GM21515 (cell line): ENCODE data around the gene SND1.
"Not testable (repeated sequence)": the region's sequence is repeated elsewhere in the genome, so short reads cannot be mapped to it uniquely, and the experiment has no call there.

Experiments used
- ATAC-seq: cut with Tn5 transposase; IDR thresholded peaks from one replicate; pipeline ENCODE4 v1.9.1; 2021; ENCODE audit not compliant: unreplicated experiment

SND1 gene

DNA sequence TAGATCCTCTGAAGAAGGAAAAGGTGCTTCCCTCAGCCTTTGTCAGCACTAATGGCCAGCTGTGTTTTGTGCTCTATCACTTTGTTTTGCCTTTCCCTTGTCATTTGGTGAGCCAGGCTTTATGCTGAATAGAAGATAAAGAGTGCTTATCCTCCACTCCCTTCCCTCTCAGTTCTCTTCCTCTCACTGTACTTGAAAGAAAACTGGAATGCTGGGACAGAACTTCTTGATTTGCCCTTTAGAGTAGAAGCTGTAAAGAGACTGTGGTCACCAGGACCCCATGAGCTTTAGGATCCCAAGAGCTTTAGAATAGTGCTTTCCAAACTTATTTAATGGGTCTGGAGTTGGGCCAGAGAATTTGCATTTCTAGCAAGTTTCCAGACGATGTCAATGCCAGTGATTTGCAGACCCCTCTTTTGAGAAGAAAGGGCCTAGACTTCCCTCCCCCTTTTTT is 297.8 kb downstream of the SND1 start:
- ATAC-seq, result no peak

- ATAC-seq, result no peak
These were observed 298.4 kb downstream of the SND1 start for GRCh38 chr7:127950233-127950935.

DNA sequence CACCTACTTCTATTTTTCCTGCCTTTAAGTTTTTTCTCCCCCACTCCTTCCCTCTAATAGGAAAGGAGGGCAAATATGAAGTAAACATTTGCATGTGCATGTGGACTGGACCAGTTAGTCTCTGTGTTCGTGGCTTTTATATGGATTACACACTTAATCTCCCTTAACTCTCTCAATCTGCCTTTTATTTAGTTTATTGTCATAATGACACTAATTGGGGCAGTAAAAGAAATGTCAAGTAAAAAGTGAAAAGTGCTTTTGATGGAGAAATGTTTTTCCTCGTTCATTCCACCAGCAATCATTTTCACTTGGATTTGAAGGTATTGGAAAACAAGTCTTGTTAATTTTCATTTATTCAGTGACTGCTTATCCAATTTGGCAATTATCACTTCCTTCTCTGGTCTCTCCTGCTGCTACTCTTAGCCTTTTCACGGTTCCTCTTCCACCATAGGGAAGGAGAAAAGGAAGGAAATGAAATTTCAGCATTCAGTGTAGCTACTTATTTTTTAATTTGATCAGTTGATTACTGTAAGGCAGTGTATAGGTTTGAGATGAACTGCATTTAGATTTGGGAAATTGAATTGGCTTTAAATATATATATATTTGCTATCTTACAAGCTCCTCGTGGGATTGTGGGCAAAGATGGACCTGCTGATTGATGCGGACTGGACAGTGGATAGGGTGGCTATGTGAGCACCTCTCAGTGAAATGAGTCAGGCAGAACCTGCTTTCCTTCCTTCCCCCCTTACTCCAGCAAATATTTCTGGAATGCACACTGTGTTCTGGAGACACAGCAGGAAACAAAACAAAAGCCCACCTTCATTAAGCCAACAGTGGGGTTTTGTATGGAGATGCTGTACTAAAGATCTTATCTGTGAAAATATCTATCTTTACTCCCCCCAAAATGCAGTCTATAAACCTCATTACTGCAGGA is 301.7 kb downstream of the SND1 start:
- no peak for ATAC-seq

GRCh38 chr7:127954357-127954748 is 302.4 kb downstream of the SND1 start:
- ATAC-seq, result no peak

- ATAC-seq, result no peak
These were observed 303.1 kb downstream of the SND1 start for GRCh38 chr7:127955051-127955531.

- ATAC-seq, result no peak
These were observed 305.9 kb downstream of the SND1 start for GRCh38 chr7:127957886-127958285.

- ATAC-seq, result no peak
These were observed 307.8 kb downstream of the SND1 start for GRCh38 chr7:127959770-127960169.

GRCh38 chr7:127961786-127962453 is 309.9 kb downstream of the SND1 start:
- no peak for ATAC-seq

DNA sequence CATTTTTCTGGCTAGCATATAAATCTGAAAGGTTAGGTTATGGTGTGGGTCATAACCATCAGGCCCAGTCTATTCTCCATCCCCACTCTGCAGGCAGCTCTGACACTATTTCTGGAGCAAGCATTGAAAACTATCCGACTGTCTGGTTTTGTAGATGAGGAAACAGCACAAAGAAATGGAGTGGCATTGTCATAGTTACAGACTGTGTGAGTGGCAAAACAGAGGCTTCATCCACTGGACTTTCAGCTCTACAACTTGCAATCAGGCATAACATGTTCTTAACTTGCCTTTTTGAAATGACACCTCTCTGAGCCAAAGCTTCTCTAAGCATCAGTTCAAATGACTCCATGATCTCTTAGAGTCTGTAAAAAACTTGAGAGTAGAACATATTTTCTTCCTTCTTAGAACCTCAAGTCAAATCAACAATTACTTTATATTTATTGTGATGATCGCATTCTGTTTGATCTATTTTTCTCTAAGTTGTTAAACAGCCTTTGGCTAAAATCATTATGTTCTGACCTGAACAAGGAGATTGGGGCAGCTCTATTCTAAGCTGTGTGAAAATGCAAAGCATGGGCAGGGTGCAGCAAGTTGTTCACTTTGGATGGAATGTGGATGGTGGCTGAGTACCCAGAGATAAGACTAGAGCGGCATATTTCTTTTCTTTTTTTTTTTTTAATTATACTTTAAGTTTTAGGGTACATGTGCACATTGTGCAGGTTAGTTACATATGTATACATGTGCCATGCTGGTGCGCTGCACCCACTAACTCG is 310.8 kb downstream of the SND1 start:
- no peak for ATAC-seq

- not testable (repeated sequence) for ATAC-seq
These were observed 311.9 kb downstream of the SND1 start for GRCh38 chr7:127963850-127964249.

GRCh38 chr7:127967281-127967680 is 315.3 kb downstream of the SND1 start:
- no peak for ATAC-seq

DNA sequence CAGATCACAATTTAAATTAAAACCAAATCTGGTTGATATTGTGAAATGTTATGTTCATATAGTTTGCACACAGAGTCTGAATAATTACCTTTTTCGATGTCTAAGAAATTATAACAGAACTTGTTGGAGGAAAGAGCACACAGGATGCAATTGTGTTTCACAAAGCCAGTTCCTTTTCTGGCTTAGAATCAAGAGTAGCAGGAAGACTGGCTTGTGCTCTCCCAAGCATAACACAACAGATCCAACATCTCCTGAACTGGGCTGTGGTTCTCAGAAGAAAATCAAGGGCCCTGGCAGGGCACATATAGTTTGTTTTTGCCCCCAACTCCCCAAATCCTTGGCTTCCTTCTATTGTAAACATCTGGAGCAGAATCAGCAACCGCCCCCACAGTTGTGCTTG is 316.6 kb downstream of the SND1 start:
- no peak for ATAC-seq

DNA sequence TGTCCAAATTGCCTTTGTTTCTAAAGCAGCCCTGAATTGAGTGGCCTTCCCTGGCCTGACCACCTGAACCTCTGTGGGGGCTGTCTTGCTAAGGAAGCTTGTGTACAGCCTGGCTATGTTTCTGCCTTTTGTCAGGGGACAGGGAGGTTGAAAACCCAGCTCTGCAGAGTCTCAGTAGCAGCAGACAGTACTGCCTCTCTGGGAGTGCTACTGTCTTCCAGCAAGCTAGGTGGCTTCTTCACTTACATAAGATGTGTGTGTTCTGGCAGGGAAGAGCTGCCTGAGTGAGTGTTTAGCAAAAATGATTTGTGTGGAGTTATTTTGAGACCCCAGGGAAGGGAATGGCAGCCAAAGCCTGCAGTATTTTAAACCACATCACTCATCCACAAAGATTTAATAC is 321.8 kb downstream of the SND1 start:
- ATAC-seq, result no peak

DNA sequence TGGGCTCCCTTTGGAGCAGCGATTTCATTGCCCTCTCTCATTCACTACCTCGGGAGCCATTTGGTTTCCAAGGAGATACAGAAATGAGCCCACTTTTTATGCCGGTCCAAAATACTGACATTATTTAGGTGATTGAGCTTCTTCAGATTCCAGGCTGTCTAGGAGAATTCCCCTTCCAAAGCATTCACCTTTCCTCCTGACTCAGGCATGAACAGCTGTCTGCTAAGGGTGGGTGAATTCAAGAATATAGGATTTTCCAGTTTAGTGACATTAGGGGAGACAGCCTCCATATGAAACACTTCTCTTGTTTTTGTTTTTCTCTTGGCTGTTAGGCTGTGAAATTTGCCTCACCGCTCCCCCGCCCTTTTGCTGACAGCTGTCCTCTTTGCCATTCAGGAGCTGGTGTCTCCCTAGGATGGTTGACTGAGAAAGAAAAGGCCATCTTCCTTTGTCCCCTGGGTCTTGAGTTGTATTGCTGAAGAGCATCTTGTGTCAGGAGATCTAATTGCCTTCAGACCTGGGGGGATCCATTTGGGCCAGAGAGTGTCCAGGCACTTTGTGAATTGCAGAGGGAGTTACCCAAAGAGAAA is 322.5 kb downstream of the SND1 start:
- ATAC-seq, result no peak

DNA sequence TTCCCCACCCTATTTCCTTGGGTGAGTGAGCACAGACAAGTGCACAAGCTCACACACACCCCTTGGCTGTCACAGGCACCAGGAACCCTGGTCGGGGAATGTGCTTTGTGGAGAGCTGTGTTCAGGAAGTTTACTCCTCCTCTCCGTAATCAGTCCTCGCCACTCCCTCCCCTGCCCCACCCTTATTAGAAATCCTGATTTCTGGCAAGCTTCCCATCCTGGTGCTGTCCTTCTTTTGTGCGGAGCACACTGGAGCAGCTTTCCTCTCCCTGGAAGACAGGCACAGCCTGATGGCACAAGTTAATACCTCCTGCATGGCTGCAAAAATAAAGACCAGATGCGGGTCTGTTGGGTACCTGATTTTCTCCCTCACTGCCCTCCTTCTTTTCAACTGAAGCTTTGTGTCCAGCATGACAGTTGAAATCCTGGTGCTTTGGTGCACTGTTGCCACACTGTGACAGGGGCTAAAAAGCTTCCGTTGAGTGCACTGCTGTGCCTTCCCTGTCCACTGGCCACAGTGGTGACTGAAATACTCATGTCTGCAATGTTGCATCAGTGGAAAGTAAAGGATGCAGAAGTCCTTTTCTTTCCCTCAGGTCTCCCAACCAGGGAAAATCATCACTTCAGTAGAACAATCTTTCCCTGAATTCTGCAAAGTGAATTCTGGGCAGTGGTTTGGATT is 324.2 kb downstream of the SND1 start:
- ATAC-seq, result no peak

DNA sequence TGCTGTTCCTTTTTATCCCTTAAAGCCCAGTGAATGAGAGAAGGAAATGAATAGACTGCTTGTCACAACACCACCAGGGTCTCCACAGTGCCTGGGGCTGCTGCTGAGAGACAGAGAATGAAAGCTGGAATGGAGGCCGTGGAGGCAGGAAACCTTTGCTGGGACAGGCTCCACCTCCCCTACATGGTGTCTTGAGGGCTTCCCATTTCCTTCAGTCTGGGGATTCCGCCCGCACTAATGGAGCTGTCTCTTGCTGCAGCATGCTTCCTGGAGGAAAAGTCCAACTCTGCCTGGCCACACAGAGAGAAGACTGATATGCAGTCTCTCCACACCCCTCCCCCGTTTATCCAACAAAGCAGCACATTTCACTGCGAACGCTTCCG is 324.7 kb downstream of the SND1 start:
- ATAC-seq, result no peak

- ATAC-seq, result no peak
These were observed 326.4 kb downstream of the SND1 start for GRCh38 chr7:127978421-127978820.

GRCh38 chr7:127979113-127979727 is 327.2 kb downstream of the SND1 start:
- no peak for ATAC-seq

DNA sequence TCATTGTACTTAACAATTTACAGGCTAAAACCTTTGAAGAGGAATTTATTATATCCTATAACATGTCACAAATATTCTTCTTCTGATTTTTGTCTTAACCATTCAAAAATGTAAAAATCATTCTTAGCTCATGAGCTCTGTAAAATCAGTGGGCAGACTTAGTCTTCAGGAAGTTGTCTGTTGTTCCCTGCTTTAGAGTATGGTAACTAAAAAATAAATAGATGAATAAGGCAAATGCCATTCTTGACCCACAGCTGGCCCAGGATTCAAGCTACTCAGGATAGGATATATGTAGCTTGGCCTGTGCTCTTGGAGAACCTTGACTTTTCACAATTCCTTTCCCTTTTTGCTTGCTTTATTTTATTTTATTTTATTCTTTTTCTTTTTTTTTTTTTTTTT is 327.7 kb downstream of the SND1 start:
- ATAC-seq, result no peak
